HT1080 (cell line): ENCODE measurements around the gene TMTC2. TPM values are rescaled to one million over a fixed set of nuclear protein-coding genes. Genes with fewer than 3 reads are reported as not detected.

ENCODE experiments used
- DNase-seq: peaks from one replicate; pipeline ENCODE4 v3.0.0-alpha.2; 2015; ENCODE audit warnings: low read depth
- total RNA-seq: library from RNA; depleted of rRNA; stranded (reverse); fragments of >200 nt; shearing (Covaris generic); gene quantifications from 2 replicates; pipeline ENCODE4 v1.2.3, GENCODE V29; 2014

The TMTC2 gene
- total RNA-seq, 1 experiment from 2014 or later: 1.7 TPM

GRCh38 chr12:82877963-82878362, 191.3 kb downstream of the TMTC2 start:
- no peak for DNase-seq

- no peak for DNase-seq
Observed at GRCh38 chr12:82880442-82880901, 193.8 kb downstream of the TMTC2 start.

GRCh38 chr12:82883394-82884355, 197.0 kb downstream of the TMTC2 start:
- no peak for DNase-seq

GRCh38 chr12:82886671-82887340, 200.1 kb downstream of the TMTC2 start:
- DNase-seq: no peak

- no peak for DNase-seq
Observed at GRCh38 chr12:82893896-82894295, 207.2 kb downstream of the TMTC2 start.

- DNase-seq: no peak
Observed at GRCh38 chr12:82896277-82896676, 209.6 kb downstream of the TMTC2 start.

GRCh38 chr12:82896979-82897378, 210.3 kb downstream of the TMTC2 start:
- DNase-seq: peak; percentile 39

- DNase-seq: no peak
Observed at GRCh38 chr12:82898441-82898840, 211.7 kb downstream of the TMTC2 start.

GRCh38 chr12:82904219-82904790, 217.6 kb downstream of the TMTC2 start:
- DNase-seq: no peak

GRCh38 chr12:82910246-82910893, 223.7 kb downstream of the TMTC2 start:
- DNase-seq: no peak

- DNase-seq: peak; percentile 29
Observed at GRCh38 chr12:82912406-82912805, 225.7 kb downstream of the TMTC2 start.

GRCh38 chr12:82919388-82920054, 232.8 kb downstream of the TMTC2 start:
- no peak for DNase-seq

- no peak for DNase-seq
Observed at GRCh38 chr12:82923935-82924334, 237.2 kb downstream of the TMTC2 start.

GRCh38 chr12:82926630-82927029, 239.9 kb downstream of the TMTC2 start:
- DNase-seq: no peak

GRCh38 chr12:82930301-82930700, 243.6 kb downstream of the TMTC2 start:
- no peak for DNase-seq

GRCh38 chr12:82931349-82932116, 244.8 kb downstream of the TMTC2 start:
- DNase-seq: no peak

- peak; percentile 10 for DNase-seq
Observed at GRCh38 chr12:82937151-82937550, 250.4 kb downstream of the TMTC2 start.

- no peak for DNase-seq
Observed at GRCh38 chr12:82942521-82942920, 255.8 kb downstream of the TMTC2 start.

- peak; percentile 7 for DNase-seq
Observed at GRCh38 chr12:82942991-82943401, 256.3 kb downstream of the TMTC2 start.

GRCh38 chr12:82948491-82948890, 261.8 kb downstream of the TMTC2 start:
- DNase-seq: no peak
